GM23338 (cell line): ENCODE results near the gene AGTR1. TPM values are rescaled to one million over a fixed set of nuclear protein-coding genes. Genes with fewer than 3 reads are reported as not detected.

Source experiments
- ATAC-seq: fragments of 200-7000 bp; cut with Tn5 transposase; 3 replicates; pipeline ENCODE4 v1.9.1; 2020
- DNase-seq: peaks from one replicate; pipeline ENCODE4 v3.0.0-alpha.2; 2015; ENCODE audit warnings: low spot score
- H2AFZ ChIP-seq: fragments of 200-600 bp; sonication (generic); 2 replicates; pipeline ENCODE4 v1.8.0; 2016; ENCODE audit warnings: antibody characterized with exemption, mild to moderate bottlenecking, moderate library complexity
- H3F3A ChIP-seq: fragments of 200-600 bp; sonication (generic); replicated peaks from 2 replicates; pipeline ENCODE4 v1.8.0; 2017; ENCODE audit warnings: antibody characterized with exemption, mixed run types, low read depth
- H3K27ac ChIP-seq: fragments of 200-600 bp; sonication (generic); 2 replicates; pipeline ENCODE4 v1.6.1; 2016; ENCODE audit warnings: low read depth
- H3K27me3 ChIP-seq: fragments of 200-600 bp; sonication (generic); 2 replicates; pipeline ENCODE4 v1.8.0; 2016; ENCODE audit warnings: mild to moderate bottlenecking, mixed run types, moderate library complexity; ENCODE audit not compliant: insufficient read depth
- H3K36me3 ChIP-seq: fragments of 200-600 bp; sonication (generic); 2 replicates; pipeline ENCODE4 v1.8.0; 2016; ENCODE audit warnings: mild to moderate bottlenecking; ENCODE audit not compliant: insufficient read depth
- H3K4me1 ChIP-seq: fragments of 200-600 bp; sonication (generic); 2 replicates; pipeline ENCODE4 v1.8.0; 2016; ENCODE audit warnings: mild to moderate bottlenecking, moderate library complexity; ENCODE audit not compliant: insufficient read depth
- H3K4me2 ChIP-seq: fragments of 200-600 bp; sonication (generic); 2 replicates; pipeline ENCODE4 v1.7.1; 2017; ENCODE audit warnings: mixed run types
- H3K4me3 ChIP-seq: fragments of 200-600 bp; sonication (generic); 2 replicates; pipeline ENCODE4 v1.6.1; 2016; ENCODE audit warnings: mixed run types
- H3K79me2 ChIP-seq: fragments of 200-600 bp; sonication (generic); replicated peaks from 2 replicates; pipeline ENCODE4 v1.8.0; 2017; ENCODE audit warnings: mild to moderate bottlenecking; ENCODE audit not compliant: insufficient read depth
- H3K9me2 ChIP-seq: fragments of 200-600 bp; sonication (generic); 2 replicates; pipeline ENCODE4 v1.8.0; 2017; ENCODE audit not compliant: insufficient read depth
- H4K20me1 ChIP-seq: fragments of 200-600 bp; sonication (generic); replicated peaks from 2 replicates; pipeline ENCODE4 v1.8.0; 2017; ENCODE audit warnings: mild to moderate bottlenecking; ENCODE audit not compliant: insufficient read depth
- H3K27ac Mint-ChIP-seq: 2 replicates; pipeline ENCODE4 v1.8.0; 2020; ENCODE audit warnings: inconsistent platforms, mild to moderate bottlenecking, moderate library complexity, mixed read lengths
- H3K27me3 Mint-ChIP-seq: 3 replicates; pipeline ENCODE4 v1.8.0; 2022; ENCODE audit warnings: low read depth, mild to moderate bottlenecking, moderate library complexity, mixed read lengths, inconsistent platforms; ENCODE audit not compliant: insufficient read depth, poor library complexity
- H3K36me3 Mint-ChIP-seq: 3 replicates; pipeline ENCODE4 v1.8.0; 2021; ENCODE audit warnings: low read depth, mild to moderate bottlenecking, inconsistent platforms, moderate library complexity, mixed read lengths
- H3K4me1 Mint-ChIP-seq: 3 replicates; pipeline ENCODE4 v1.8.0; 2020; ENCODE audit warnings: mild to moderate bottlenecking, inconsistent platforms, mixed read lengths
- H3K4me3 Mint-ChIP-seq: 3 replicates; pipeline ENCODE4 v1.8.0; 2021; ENCODE audit warnings: moderate library complexity, mild to moderate bottlenecking, inconsistent platforms, mixed read lengths
- H3K9me3 Mint-ChIP-seq: 3 replicates; pipeline ENCODE4 v1.8.0; 2020; ENCODE audit warnings: moderate library complexity, mild to moderate bottlenecking, inconsistent platforms, mixed read lengths
- CTCF ChIP-seq, 2 experiments: fragments of 200-600 bp in 1 of 2; sonication (generic) in 1 of 2; conservative IDR thresholded peaks; 2 replicates each; pipeline versions ENCODE4 v1.5.1 to v1.6.1; 2016 to 2017; ENCODE audit warnings: antibody characterized with exemption in 2 of 2, low read depth in 2 of 2, mild to moderate bottlenecking in 2 of 2, moderate library complexity in 1 of 2
- EZH2 ChIP-seq: fragments of 200-600 bp; sonication (generic); IDR thresholded peaks from one replicate; pipeline ENCODE4 v1.8.0; 2017; ENCODE audit warnings: antibody characterized with exemption, mild to moderate bottlenecking, low read depth; ENCODE audit not compliant: unreplicated experiment
- JUNB ChIP-seq: IDR thresholded peaks from one replicate; pipeline ENCODE4 v1.6.1; 2016; ENCODE audit warnings: antibody characterized with exemption; ENCODE audit not compliant: unreplicated experiment
- NANOG ChIP-seq: IDR thresholded peaks from 2 replicates; pipeline ENCODE4 v1.6.1; 2016; ENCODE audit warnings: antibody characterized with exemption, borderline replicate concordance
- REST ChIP-seq: IDR thresholded peaks from one replicate; pipeline ENCODE4 v1.6.1; 2018; ENCODE audit warnings: antibody characterized with exemption; ENCODE audit not compliant: unreplicated experiment
- ZNF114 ChIP-seq: fragments of 250-450 bp; sonication (Bioruptor Pico); IDR thresholded peaks from 2 replicates; pipeline ENCODE4 v1.5.0; 2020; ENCODE audit warnings: mild to moderate bottlenecking, moderate library complexity
- ZNF331 ChIP-seq: fragments of 250-450 bp; sonication (Bioruptor Pico); IDR thresholded peaks from 2 replicates; pipeline ENCODE4 v1.5.0; 2020; ENCODE audit warnings: low read depth, mild to moderate bottlenecking, moderate library complexity
- ZNF462 ChIP-seq: fragments of 250-450 bp; sonication (Bioruptor Pico); IDR thresholded peaks from 2 replicates; pipeline ENCODE4 v1.5.0; 2020; ENCODE audit warnings: mild to moderate bottlenecking, moderate library complexity
- polyA plus RNA-seq: library from polyadenylated mRNA; unstranded; fragments of >200 nt; fragmentation: Nextera tagmentation; extraction: Ambion mirVana; gene quantifications from 2 replicates; pipeline ENCODE4 v1.2.1, GENCODE V29; 2016
- total RNA-seq: library from RNA; depleted of rRNA; stranded (reverse); fragments of >200 nt; shearing (Covaris generic); gene quantifications from 2 replicates; pipeline ENCODE4 v1.2.3, GENCODE V29; 2014

Gene AGTR1
- total and polyA plus RNA-seq, 2 experiments from 2014 or later, result 0.16 TPM; not detected in 1

GRCh38 chr3:148772835-148773234 is 75.1 kb downstream of the AGTR1 start:
- Mint-ChIP-seq H3K27me3 (no peaks in the 10 kb centered on the region), H3K4me1 (no peaks in the 10 kb centered on the region), H3K9me3 (no peaks in the 10 kb centered on the region), H3K27ac (no peak overlapping the region), H3K4me3 (no peak overlapping the region), H3K36me3 (no peaks in the 10 kb centered on the region)
- Histone ChIP-seq H3K27ac (no peak overlapping the region), H3K9me2 (0 out of 2 replicates have a peak, but pooled peaks cover 5% of the 10 kb centered on the region), H2AFZ (no peak overlapping the region), H3K79me2 (no peaks in the 10 kb centered on the region), H4K20me1 (no peaks in the 10 kb centered on the region), H3K36me3 (no peaks in the 10 kb centered on the region), H3K4me3 (no peak overlapping the region), H3K4me1 (no peaks in the 10 kb centered on the region), H3K27me3 (no peaks in the 10 kb centered on the region), H3F3A (no peaks in the 10 kb centered on the region), H3K4me2 (no peak overlapping the region)
- no peak for DNase-seq
- no peak for ATAC-seq
- TF ChIP-seq CTCF (conservative IDR thresholded peaks at IDR 0.05; ENCODE audit: low read depth in 2 of 2) (no peak), NANOG (no peak), ZNF331 (CRISPR knock-in tag) (no peak), REST (no peak), ZNF114 (CRISPR knock-in tag) (no peak), ZNF462 (CRISPR knock-in tag) (no peak), EZH2 (no peak), JUNB (no peak)
